Hypothalamus (tissue), 51 donors: ENCODE data around the gene SEZ6.
A peak's percentile ranks its signal among the peaks of the same experiment; 100 is the strongest.

ENCODE experiments used
- DNase-seq, 51 donors: peaks; one replicate each; lab custom pipeline; 2025; lab: John Stamatoyannopoulos, UW

Gene SEZ6

GRCh38 chr17:28978356-28978964 lies 27.4 kb downstream of the SEZ6 start:
- no peak for DNase-seq

- DNase-seq: no peak
Observed at GRCh38 chr17:28977659-28978355, 28.0 kb downstream of the SEZ6 start.

- DNase-seq: peak in 11 of 51 donors; percentile 5 to 43 (median 21)
Observed at GRCh38 chr17:28975646-28976045, 30.2 kb downstream of the SEZ6 start.

GRCh38 chr17:28975031-28975430 lies 30.8 kb downstream of the SEZ6 start:
- no peak for DNase-seq

- DNase-seq: no peak
Observed at GRCh38 chr17:28974451-28974850, 31.4 kb downstream of the SEZ6 start.

- DNase-seq: peak in 25 of 51 donors; percentile 3 to 55 (median 29)
Observed at GRCh38 chr17:28973425-28973824, 32.4 kb downstream of the SEZ6 start.

GRCh38 chr17:28972437-28972836 lies 33.4 kb downstream of the SEZ6 start:
- DNase-seq: no peak

GRCh38 chr17:28970879-28971278 lies 35.0 kb downstream of the SEZ6 start:
- DNase-seq: peak in 21 of 51 donors; percentile 5 to 56 (median 21)

- DNase-seq: no peak
Observed at GRCh38 chr17:28969706-28970393, 36.0 kb downstream of the SEZ6 start.

GRCh38 chr17:28968914-28969295 lies 36.9 kb downstream of the SEZ6 start:
- no peak for DNase-seq

GRCh38 chr17:28968231-28968913 lies 37.5 kb downstream of the SEZ6 start:
- peak in 1 of 51 donors; percentile 20 for DNase-seq

- DNase-seq: peak in 1 of 51 donors; percentile 24
Observed at GRCh38 chr17:28967221-28968135, 38.4 kb downstream of the SEZ6 start.

GRCh38 chr17:28963841-28964240 lies 42.0 kb downstream of the SEZ6 start:
- DNase-seq: no peak

- no peak for DNase-seq
Observed at GRCh38 chr17:28963055-28963611, 42.7 kb downstream of the SEZ6 start.

- no peak for DNase-seq
Observed at GRCh38 chr17:28961391-28961790, 44.4 kb downstream of the SEZ6 start.

- no peak for DNase-seq
Observed at GRCh38 chr17:28960256-28961061, 45.4 kb downstream of the SEZ6 start.

- DNase-seq: no peak
Observed at GRCh38 chr17:28959471-28959871, 46.4 kb downstream of the SEZ6 start.

GRCh38 chr17:28958820-28959455 lies 46.9 kb downstream of the SEZ6 start:
- DNase-seq: no peak

GRCh38 chr17:28957992-28958355 lies 47.9 kb downstream of the SEZ6 start:
- DNase-seq: no peak
